Gastrocnemius medialis (tissue), 4 donors: ENCODE results near the gene CFAP299. TPM values are rescaled to one million over a fixed set of nuclear protein-coding genes. Genes with fewer than 3 reads are reported as not detected.

Experiments used
- ATAC-seq, 2 donors: fragments of 150-250 bp; one replicate each; pipeline ENCODE4 v1.9.1; 2016
- DNase-seq, 2 donors: peaks; one replicate each; pipeline ENCODE4 v3.0.0-alpha.2; 2019
- H3K27ac ChIP-seq, 4 donors: fragments of 200-600 bp; sonication (generic); 1 replicate in 1 of 4; 2 replicates in 3 of 4; pipeline ENCODE4 v1.5.1; 2016 to 2018; ENCODE audit warnings: mild to moderate bottlenecking in 2 of 4, moderate library complexity in 1 of 4
- H3K27me3 ChIP-seq, 3 donors: fragments of 200-600 bp; sonication (generic) in 2 of 3; 1 replicate in 1 of 3; 2 replicates in 2 of 3; pipeline versions ENCODE4 v1.5.1 to v1.6.0; 2016 to 2019; ENCODE audit warnings: mild to moderate bottlenecking in 1 of 3, moderate library complexity in 1 of 3
- H3K36me3 ChIP-seq, 2 donors: fragments of 200-600 bp; sonication (generic) in 1 of 2; one replicate each; pipeline ENCODE4 v1.5.1; 2017 to 2018
- H3K4me1 ChIP-seq, 2 donors: fragments of 200-600 bp; sonication (generic) in 1 of 2; one replicate each; pipeline ENCODE4 v1.5.1; 2016 to 2017; ENCODE audit warnings: mild to moderate bottlenecking in 2 of 2
- H3K4me3 ChIP-seq, 4 donors: fragments of 200-600 bp; sonication (generic) in 3 of 4; 1 replicate in 1 of 4; 2 replicates in 3 of 4; pipeline ENCODE4 v1.5.1; 2016 to 2019; ENCODE audit warnings: mild to moderate bottlenecking in 2 of 4
- H3K9me3 ChIP-seq, 3 donors: fragments of 200-600 bp; sonication (generic) in 2 of 3; 1 replicate in 1 of 3; 2 replicates in 2 of 3; pipeline ENCODE4 v1.5.1; 2016 to 2019
- CTCF ChIP-seq, 5 experiments: fragments of 450-650 bp in 3 of 5; fragments of 200-600 bp in 2 of 5; sonication (generic) in 2 of 5; IDR thresholded peaks in 4 of 5; conservative IDR thresholded peaks in 1 of 5; 1 replicate in 4 of 5; 2 replicates in 1 of 5; pipeline ENCODE4 v1.5.1; 2016 to 2019; ENCODE audit warnings: antibody characterized with exemption in 5 of 5, mild to moderate bottlenecking in 3 of 5, moderate library complexity in 3 of 5
- POLR2A ChIP-seq, 2 donors: fragments of 450-650 bp; IDR thresholded peaks; one replicate each; pipeline ENCODE4 v1.6.1; 2017; ENCODE audit warnings: antibody characterized with exemption in 2 of 2, mild to moderate bottlenecking in 2 of 2, moderate library complexity in 2 of 2
- in situ Hi-C, 4 donors: fragments of 200-750 bp; cut with MboI; loops; one replicate each; pipeline versions ENCODE4 v1.15.0 to v1.8.0; 2017; ENCODE audit warnings: low sequenced_read_pairs in 4 of 4
- intact Hi-C: fragments of 100-400 bp; cut with DNase I; formaldehyde crosslinking; loops from one replicate; pipeline ENCODE4 v1.15.1; 2023; ENCODE audit warnings: low total_unique reads
- total RNA-seq, 4 donors: library from RNA; depleted of rRNA; stranded (reverse); fragments of >200 nt; gene quantifications; one replicate each; pipeline versions ENCODE4 v1.1.0 to v1.2.3, GENCODE V29; 2016

Gene CFAP299
- total RNA-seq, 4 donors from 2014 or later = not detected

DNA sequence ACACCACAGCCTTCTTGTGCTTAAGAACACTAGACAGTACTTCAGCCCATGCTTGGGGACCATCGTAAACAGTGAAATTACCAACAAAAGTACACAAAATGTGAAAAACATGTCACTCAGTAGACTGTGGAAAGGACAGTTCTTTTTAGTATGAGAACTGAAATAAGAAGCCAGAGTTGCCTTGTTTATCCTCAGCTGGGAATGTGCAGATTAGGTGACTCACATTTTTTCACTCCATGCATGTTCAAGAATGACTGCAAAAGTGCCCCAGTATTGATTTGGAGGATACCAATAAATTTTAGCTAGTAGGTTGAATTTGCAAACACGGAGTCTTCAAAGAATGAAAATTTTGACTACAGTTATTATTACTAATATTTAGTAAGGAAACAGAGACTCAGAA is 671.9 kb downstream of the CFAP299 start:
- in situ Hi-C loops = no loop called here
- Histone ChIP-seq H3K36me3 (no peaks in the 10 kb centered on the region), H3K9me3 (no peaks in the 10 kb centered on the region), H3K27ac (no peak overlapping the region), H3K27me3 (no peaks in the 10 kb centered on the region), H3K4me1 (no peaks in the 10 kb centered on the region), H3K4me3 (no peak overlapping the region)
- intact Hi-C loops = no loop called here
- TF ChIP-seq CTCF (IDR thresholded peaks at IDR 0.05 in 4 of 5, conservative IDR thresholded peaks at IDR 0.05 in 1 of 5) (no peak), POLR2A (IDR thresholded peaks at IDR 0.05) (no peak)
- no peak for ATAC-seq
- DNase-seq = no peak

Other genes with a start within 250 kb of the CFAP299 start
- 1 to 10 TPM in 2 of 4 donors, under 1 TPM in 2; 0.24 to 2.7 (median 1.4) TPM for gene PRDM8, start 138.2 kb upstream of the CFAP299 start, total RNA-seq
- gene FGF5, start 69.1 kb upstream of the CFAP299 start, total RNA-seq = not detected